GM12891 (cell line): ENCODE results near the gene ZIC1.

Source experiments
- POLR2A ChIP-seq: IDR thresholded peaks from 2 replicates; pipeline ENCODE4 v1.6.1; 2011; ENCODE audit warnings: low read depth, low read length, control low read depth
- POLR2AphosphoS5 ChIP-seq: IDR thresholded peaks from 2 replicates; pipeline ENCODE4 v1.6.1; 2011; ENCODE audit warnings: low read depth, low read length, control low read depth

DNA sequence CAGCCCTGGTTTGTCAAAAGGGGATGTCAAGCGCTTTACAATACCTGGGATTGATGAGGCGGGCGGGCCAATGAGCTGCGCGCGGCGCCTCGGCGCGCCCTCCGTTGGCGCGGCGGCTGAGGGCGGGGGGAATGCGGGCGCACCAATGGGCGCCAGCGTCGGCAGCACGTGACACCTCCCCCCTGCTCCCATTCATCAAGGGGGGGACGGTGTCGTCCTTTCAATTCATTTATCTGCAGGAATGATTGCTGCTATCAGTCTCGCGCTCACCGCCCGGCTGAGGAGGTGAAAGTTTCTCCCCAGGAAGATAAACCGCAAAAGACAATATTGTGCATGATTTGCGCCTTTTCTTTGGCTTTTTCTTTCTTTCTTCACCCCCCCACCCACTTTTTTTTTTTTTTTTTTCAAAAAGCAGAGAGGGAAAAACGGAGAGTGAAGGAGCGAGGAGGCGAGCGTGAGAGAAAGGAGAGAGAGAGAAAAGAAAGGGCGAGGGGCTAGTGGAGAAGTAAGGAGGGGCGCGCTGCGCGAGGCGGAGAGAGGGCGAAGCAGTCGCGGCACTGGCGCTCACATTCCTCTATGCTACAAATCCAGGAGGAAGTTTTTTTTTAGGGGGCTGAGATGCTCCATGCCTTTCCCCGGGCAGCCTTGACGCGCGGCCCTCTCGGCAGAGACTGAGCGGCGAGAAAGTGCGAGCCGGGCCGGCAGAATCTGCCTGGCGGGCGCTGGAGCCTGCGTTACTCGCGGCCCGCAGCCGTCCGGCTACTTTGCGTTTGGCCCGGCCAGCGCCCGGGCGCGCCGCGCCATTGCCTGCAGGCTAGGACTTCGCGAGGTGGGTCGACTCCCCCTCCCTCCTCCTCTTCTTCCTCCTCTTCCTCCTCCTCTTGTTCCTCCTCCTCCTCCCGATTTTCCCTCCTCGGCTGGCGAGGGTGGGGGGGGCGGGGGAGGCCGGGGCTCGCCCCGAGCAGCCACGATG, at the start of gene ZIC1:
- TF ChIP-seq POLR2AphosphoS5, result no peak
- no peak for TF ChIP-seq POLR2A
